Astrocyte (in vitro differentiated cells and primary cell): ENCODE measurements around the gene LTK. TPM values are rescaled to one million over a fixed set of nuclear protein-coding genes. Genes with fewer than 3 reads are reported as not detected.

ENCODE experiments used
- DNase-seq: peaks from one replicate; pipeline ENCODE4 v3.0.0-alpha.2; 2010; ENCODE audit warnings: low read depth
- FAIRE-seq: peaks from 2 replicates; lab custom pipeline; 2011; peaks lifted over from hg19 to GRCh38; lab: Jason Lieb, UNC
- H2AFZ ChIP-seq: 2 replicates; pipeline ENCODE4 v1.6.0; 2012; ENCODE audit warnings: low read depth, low read length, inconsistent platforms
- H3K27ac ChIP-seq: 2 replicates; pipeline ENCODE4 v1.5.1; 2011; ENCODE audit warnings: low read depth, low read length, inconsistent platforms
- H3K27me3 ChIP-seq: 2 replicates; pipeline ENCODE4 v1.6.0; 2011; ENCODE audit warnings: low read length, inconsistent platforms; ENCODE audit not compliant: insufficient read depth
- H3K36me3 ChIP-seq: 2 replicates; pipeline ENCODE4 v1.5.1; 2011; ENCODE audit warnings: low read length, inconsistent platforms; ENCODE audit not compliant: insufficient read depth
- H3K4me1 ChIP-seq: 2 replicates; pipeline ENCODE4 v1.5.1; 2011; ENCODE audit warnings: low read length, inconsistent platforms; ENCODE audit not compliant: insufficient read depth
- H3K4me2 ChIP-seq: 2 replicates; pipeline ENCODE4 v1.6.0; 2012; ENCODE audit warnings: low read length, inconsistent platforms
- H3K4me3 ChIP-seq: 2 replicates; pipeline ENCODE4 v1.5.1; 2011; ENCODE audit warnings: low read depth, mild to moderate bottlenecking, low read length, inconsistent platforms; ENCODE audit not compliant: insufficient read depth
- H3K79me2 ChIP-seq: 2 replicates; pipeline ENCODE4 v1.6.0; 2012; ENCODE audit warnings: mild to moderate bottlenecking, low read length, inconsistent platforms; ENCODE audit not compliant: insufficient read depth
- H3K9ac ChIP-seq: 2 replicates; pipeline ENCODE4 v1.6.0; 2012; ENCODE audit warnings: mild to moderate bottlenecking, low read length, inconsistent platforms
- H3K9me3 ChIP-seq: 2 replicates; pipeline ENCODE4 v1.5.1; 2012; ENCODE audit warnings: low read depth, mild to moderate bottlenecking, low read length, inconsistent platforms; ENCODE audit not compliant: insufficient read depth
- H4K20me1 ChIP-seq: 2 replicates; pipeline ENCODE4 v1.6.0; 2012; ENCODE audit warnings: low read length, inconsistent platforms; ENCODE audit not compliant: insufficient read depth
- H3K27ac Mint-ChIP-seq: one replicate; pipeline ENCODE4 v1.8.0; 2021; ENCODE audit warnings: mild to moderate bottlenecking, mixed read lengths; ENCODE audit not compliant: unreplicated experiment
- H3K27me3 Mint-ChIP-seq: one replicate; pipeline ENCODE4 v1.8.0; 2021; ENCODE audit warnings: low read depth, mixed read lengths; ENCODE audit not compliant: unreplicated experiment
- H3K36me3 Mint-ChIP-seq: one replicate; pipeline ENCODE4 v1.8.0; 2021; ENCODE audit warnings: low read depth, mixed read lengths; ENCODE audit not compliant: unreplicated experiment
- H3K4me1 Mint-ChIP-seq: one replicate; pipeline ENCODE4 v1.8.0; 2021; ENCODE audit warnings: low read depth, mixed read lengths; ENCODE audit not compliant: unreplicated experiment
- H3K4me3 Mint-ChIP-seq: one replicate; pipeline ENCODE4 v1.8.0; 2021; ENCODE audit warnings: mild to moderate bottlenecking, moderate library complexity, mixed read lengths; ENCODE audit not compliant: unreplicated experiment
- H3K9me3 Mint-ChIP-seq: one replicate; pipeline ENCODE4 v1.8.0; 2021; ENCODE audit warnings: mild to moderate bottlenecking, mixed read lengths; ENCODE audit not compliant: unreplicated experiment
- CTCF ChIP-seq: IDR thresholded peaks from 2 replicates; pipeline ENCODE4 v1.5.1; 2011; ENCODE audit warnings: low read depth, mild to moderate bottlenecking, inconsistent platforms, low read length, moderate library complexity; ENCODE audit not compliant: insufficient read depth
- EZH2 ChIP-seq: IDR thresholded peaks from 2 replicates; pipeline ENCODE4 v1.6.1; 2012; ENCODE audit warnings: mild to moderate bottlenecking, low read length, inconsistent platforms; ENCODE audit not compliant: insufficient read depth
- total RNA-seq: library from RNA; stranded (reverse); gene quantifications from 2 replicates; pipeline ENCODE4 v1.2.1, GENCODE V29; 2021

Gene LTK
- total RNA-seq, 1 donor from 2014 or later, result 0.14 TPM

GRCh38 chr15:41546851-41547786, 33.5 kb upstream of the LTK start:
- Histone ChIP-seq H3K9me3 (no peaks in the 10 kb centered on the region), H4K20me1 (no peaks in the 10 kb centered on the region), H3K4me1 (peaks cover 5% of the 10 kb centered on the region), H3K4me3 (no peak overlapping the region), H3K4me2 (peak overlapping the region; percentile 11), H3K27me3 (no peaks in the 10 kb centered on the region), H3K27ac (no peak overlapping the region), H3K79me2 (peaks cover 14% of the 10 kb centered on the region), H3K9ac (no peak overlapping the region), H2AFZ (no peak overlapping the region), H3K36me3 (no peaks in the 10 kb centered on the region)
- FAIRE-seq (no peak), DNase-seq (peak; percentile 39)
- Mint-ChIP-seq H3K4me3 (no peak overlapping the region), H3K27me3 (no peaks in the 10 kb centered on the region), H3K4me1 (no peaks in the 10 kb centered on the region), H3K36me3 (no peaks in the 10 kb centered on the region), H3K9me3 (no peaks in the 10 kb centered on the region), H3K27ac (peak overlapping the region; percentile 41)
- TF ChIP-seq CTCF (no peak), EZH2 (no peak)

- no peaks in the 10 kb centered on the region for H3K36me3 ChIP-seq
- H3K27me3 ChIP-seq, result no peaks in the 10 kb centered on the region
- Mint-ChIP-seq H3K36me3 (no peaks in the 10 kb centered on the region), H3K9me3 (no peaks in the 10 kb centered on the region), H3K4me3 (peak overlapping the region; percentile 97), H3K27me3 (no peaks in the 10 kb centered on the region), H3K27ac (no peak overlapping the region), H3K4me1 (no peaks in the 10 kb centered on the region)
- H3K9me3 ChIP-seq, result no peaks in the 10 kb centered on the region
- no peak overlapping the region for H3K9ac ChIP-seq
- no peaks in the 10 kb centered on the region for H4K20me1 ChIP-seq
- no peak for FAIRE-seq
- H3K27ac ChIP-seq, result no peak overlapping the region
- H2AFZ ChIP-seq, result no peak overlapping the region
- peaks cover 16% of the 10 kb centered on the region for H3K79me2 ChIP-seq
- no peak overlapping the region for H3K4me2 ChIP-seq
- DNase-seq, result no peak
- H3K4me3 ChIP-seq, result no peak overlapping the region
- peaks cover 5% of the 10 kb centered on the region for H3K4me1 ChIP-seq
- TF ChIP-seq EZH2 (no peak), CTCF (no peak)
These were observed 31.6 kb upstream of the LTK start for GRCh38 chr15:41545218-41545617.

- Mint-ChIP-seq H3K27ac (peak overlapping the region; percentile 80), H3K36me3 (no peaks in the 10 kb centered on the region), H3K4me1 (no peaks in the 10 kb centered on the region), H3K9me3 (no peaks in the 10 kb centered on the region), H3K4me3 (peak overlapping the region; percentile 97), H3K27me3 (no peaks in the 10 kb centered on the region)
- no peak overlapping the region for H3K9ac ChIP-seq
- peaks cover 5% of the 10 kb centered on the region for H3K4me1 ChIP-seq
- DNase-seq (no peak), FAIRE-seq (no peak)
- H4K20me1 ChIP-seq, result no peaks in the 10 kb centered on the region
- H2AFZ ChIP-seq, result no peak overlapping the region
- peaks cover 16% of the 10 kb centered on the region for H3K79me2 ChIP-seq
- H3K27ac ChIP-seq, result no peak overlapping the region
- TF ChIP-seq EZH2, result no peak
- TF ChIP-seq CTCF, result no peak
- H3K4me3 ChIP-seq, result no peak overlapping the region
- no peaks in the 10 kb centered on the region for H3K36me3 ChIP-seq
- no peaks in the 10 kb centered on the region for H3K9me3 ChIP-seq
- peak overlapping the region; percentile 81 for H3K4me2 ChIP-seq
- H3K27me3 ChIP-seq, result no peaks in the 10 kb centered on the region
These were observed 31.0 kb upstream of the LTK start for GRCh38 chr15:41544650-41545015.
